GM19025 (cell line): Measurements from ENCODE around the gene DCAF10.
"Not testable (repeated sequence)": the region's sequence is repeated elsewhere in the genome, so short reads cannot be mapped to it uniquely, and the experiment has no call there.

ENCODE experiments used
- ATAC-seq: cut with Tn5 transposase; IDR thresholded peaks from one replicate; pipeline ENCODE4 v1.9.1; 2021; ENCODE audit warnings: mild to moderate bottlenecking, low read depth, moderate library complexity; ENCODE audit not compliant: unreplicated experiment

DCAF10 gene

GRCh38 chr9:37906312-37907239 lies 106.0 kb downstream of the DCAF10 start:
- ATAC-seq = no peak

GRCh38 chr9:37908283-37908682 lies 107.7 kb downstream of the DCAF10 start:
- ATAC-seq = no peak

GRCh38 chr9:37908698-37909186 lies 108.1 kb downstream of the DCAF10 start:
- no peak for ATAC-seq

GRCh38 chr9:37909326-37909725 lies 108.7 kb downstream of the DCAF10 start:
- no peak for ATAC-seq

GRCh38 chr9:37909836-37910235 lies 109.2 kb downstream of the DCAF10 start:
- ATAC-seq = not testable (repeated sequence)

GRCh38 chr9:37910271-37910670 lies 109.7 kb downstream of the DCAF10 start:
- ATAC-seq = no peak

GRCh38 chr9:37911271-37911681 lies 110.7 kb downstream of the DCAF10 start:
- no peak for ATAC-seq

- ATAC-seq = no peak
These were observed 113.0 kb downstream of the DCAF10 start for GRCh38 chr9:37913480-37914153.

GRCh38 chr9:37914154-37914551 lies 113.6 kb downstream of the DCAF10 start:
- no peak for ATAC-seq

GRCh38 chr9:37914701-37915358 lies 114.2 kb downstream of the DCAF10 start:
- ATAC-seq = no peak

GRCh38 chr9:37915911-37916470 lies 115.4 kb downstream of the DCAF10 start:
- no peak for ATAC-seq

GRCh38 chr9:37916471-37917312 lies 116.1 kb downstream of the DCAF10 start:
- ATAC-seq = no peak
